ENCODE results near the gene EFCAB12.
A peak's percentile ranks its signal among the peaks of the same experiment; 100 is the strongest.

The EFCAB12 gene

GRCh38 chr3:129428376-129429079 lies at the start of gene EFCAB12:
Gene EFCAB12, minus strand, starts transcription at chr3:129428636. Its CDS starts 148 bp downstream, at chr3:129428488.
- DNase-seq (ENCODE audit: low spot score) = peak; percentile 95

- no peak for DNase-seq (ENCODE audit: low spot score)
Observed at GRCh38 chr3:129476586-129476985, 48.1 kb upstream of the EFCAB12 start.

GRCh38 chr3:129475863-129476262 lies 47.4 kb upstream of the EFCAB12 start:
- DNase-seq (ENCODE audit: low spot score) = no peak

- no peak for DNase-seq (ENCODE audit: low spot score)
Observed at GRCh38 chr3:129474984-129475804, 46.8 kb upstream of the EFCAB12 start.

GRCh38 chr3:129473769-129474152 lies 45.3 kb upstream of the EFCAB12 start:
- DNase-seq (ENCODE audit: low spot score) = no peak

- DNase-seq (ENCODE audit: low spot score) = no peak
Observed at GRCh38 chr3:129473067-129473768, 44.8 kb upstream of the EFCAB12 start.

- no peak for DNase-seq (ENCODE audit: low spot score)
Observed at GRCh38 chr3:129470861-129471260, 42.4 kb upstream of the EFCAB12 start.

GRCh38 chr3:129469026-129469425 lies 40.6 kb upstream of the EFCAB12 start:
- DNase-seq (ENCODE audit: low spot score) = peak; percentile 35

GRCh38 chr3:129467932-129468331 lies 39.5 kb upstream of the EFCAB12 start:
- no peak for DNase-seq (ENCODE audit: low spot score)

GRCh38 chr3:129463716-129464115 lies 35.3 kb upstream of the EFCAB12 start:
- no peak for DNase-seq (ENCODE audit: low spot score)

- no peak for DNase-seq (ENCODE audit: low spot score)
Observed at GRCh38 chr3:129463094-129463493, 34.7 kb upstream of the EFCAB12 start.

- DNase-seq (ENCODE audit: low spot score) = peak; percentile 39
Observed at GRCh38 chr3:129462361-129462968, 34.0 kb upstream of the EFCAB12 start.

GRCh38 chr3:129461461-129462146 lies 33.2 kb upstream of the EFCAB12 start:
- DNase-seq (ENCODE audit: low spot score) = peak; percentile 84

GRCh38 chr3:129461022-129461421 lies 32.6 kb upstream of the EFCAB12 start:
- DNase-seq (ENCODE audit: low spot score) = no peak

GRCh38 chr3:129460572-129460971 lies 32.1 kb upstream of the EFCAB12 start:
- DNase-seq (ENCODE audit: low spot score) = peak; percentile 17

- DNase-seq (ENCODE audit: low spot score) = no peak
Observed at GRCh38 chr3:129460155-129460554, 31.7 kb upstream of the EFCAB12 start.

GRCh38 chr3:129453732-129454131 lies 25.3 kb upstream of the EFCAB12 start:
- DNase-seq (ENCODE audit: low spot score) = no peak

GRCh38 chr3:129449279-129450115 lies 21.1 kb upstream of the EFCAB12 start:
- no peak for DNase-seq (ENCODE audit: low spot score)

GRCh38 chr3:129448186-129448895 lies 19.9 kb upstream of the EFCAB12 start:
- no peak for DNase-seq (ENCODE audit: low spot score)

- no peak for DNase-seq (ENCODE audit: low spot score)
Observed at GRCh38 chr3:129446926-129447325, 18.5 kb upstream of the EFCAB12 start.
